GM19025 (cell line): ENCODE measurements around the gene CPEB4.
A peak's percentile ranks its signal among the peaks of the same experiment; 100 is the strongest.

Experiments used
- ATAC-seq: cut with Tn5 transposase; IDR thresholded peaks from one replicate; pipeline ENCODE4 v1.9.1; 2021; ENCODE audit warnings: mild to moderate bottlenecking, low read depth, moderate library complexity; ENCODE audit not compliant: unreplicated experiment

Gene CPEB4

DNA sequence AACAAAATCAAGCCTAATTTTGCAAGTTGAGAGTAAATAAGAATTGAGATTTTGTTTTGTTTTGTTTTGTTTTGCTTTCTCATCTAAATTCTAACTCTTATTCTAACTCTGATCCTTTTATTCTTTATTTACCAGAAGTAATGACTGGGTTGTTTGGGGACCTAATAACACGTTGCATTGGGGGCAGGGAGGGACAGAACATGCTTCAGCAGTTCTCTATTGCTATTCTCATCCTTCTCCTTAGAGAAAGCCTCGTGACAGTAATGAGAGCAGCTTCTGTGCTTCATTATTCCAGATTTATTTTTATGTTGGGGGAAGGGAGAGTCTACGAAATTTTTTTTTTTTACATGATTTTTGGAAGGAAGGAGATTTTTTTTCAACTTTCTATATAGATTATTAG is 21.1 kb downstream of the CPEB4 start:
- ATAC-seq: no peak

GRCh38 chr5:173910215-173910614 is 22.1 kb downstream of the CPEB4 start:
- no peak for ATAC-seq

- no peak for ATAC-seq
These were observed 23.5 kb downstream of the CPEB4 start for GRCh38 chr5:173911623-173912022.

GRCh38 chr5:173913686-173914321 is 25.7 kb downstream of the CPEB4 start:
- no peak for ATAC-seq

GRCh38 chr5:173915310-173916014 is 27.3 kb downstream of the CPEB4 start:
- no peak for ATAC-seq

DNA sequence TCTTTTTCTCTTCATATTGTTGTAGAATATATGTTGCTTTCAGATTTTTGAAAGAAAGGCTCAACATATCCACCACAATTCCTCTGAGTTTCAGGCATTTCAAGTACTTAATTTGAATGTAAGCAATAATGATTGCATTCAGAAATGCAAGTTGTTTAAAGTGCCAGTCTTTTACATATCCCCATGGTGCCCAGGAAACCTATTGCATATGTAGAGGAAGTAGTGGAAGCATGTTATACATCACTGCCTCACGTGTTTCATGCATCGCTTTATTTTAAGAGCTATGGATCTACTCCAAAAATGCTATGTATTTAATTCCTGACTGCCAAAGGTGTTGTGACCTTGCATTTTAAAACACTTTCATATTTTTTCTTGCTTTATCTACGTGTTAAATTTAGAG is 28.1 kb downstream of the CPEB4 start:
- ATAC-seq: no peak

GRCh38 chr5:173917788-173918786 is 29.9 kb downstream of the CPEB4 start:
- ATAC-seq: peak; percentile 93

DNA sequence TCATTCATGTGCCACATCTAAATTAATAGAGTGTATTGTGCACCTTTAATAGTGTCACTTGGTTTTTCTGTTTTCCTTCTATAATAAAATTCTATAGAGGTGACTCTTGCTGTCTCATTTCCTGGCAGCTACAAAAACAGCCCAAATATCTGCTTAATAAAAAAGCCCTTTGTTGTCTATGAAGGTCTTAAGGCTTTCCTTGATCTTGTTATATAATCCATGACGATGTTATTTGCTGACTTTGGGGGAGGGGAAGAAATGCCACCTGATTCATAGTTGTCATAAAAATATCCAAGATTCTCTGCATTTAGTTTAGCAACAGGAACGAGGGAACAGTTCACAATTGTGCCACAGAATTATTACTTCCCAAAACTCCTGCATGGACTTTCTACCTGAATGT is 31.3 kb downstream of the CPEB4 start:
- ATAC-seq: no peak

- no peak for ATAC-seq
These were observed 32.0 kb downstream of the CPEB4 start for GRCh38 chr5:173920024-173920753.

- ATAC-seq: no peak
These were observed 32.9 kb downstream of the CPEB4 start for GRCh38 chr5:173920866-173921555.

DNA sequence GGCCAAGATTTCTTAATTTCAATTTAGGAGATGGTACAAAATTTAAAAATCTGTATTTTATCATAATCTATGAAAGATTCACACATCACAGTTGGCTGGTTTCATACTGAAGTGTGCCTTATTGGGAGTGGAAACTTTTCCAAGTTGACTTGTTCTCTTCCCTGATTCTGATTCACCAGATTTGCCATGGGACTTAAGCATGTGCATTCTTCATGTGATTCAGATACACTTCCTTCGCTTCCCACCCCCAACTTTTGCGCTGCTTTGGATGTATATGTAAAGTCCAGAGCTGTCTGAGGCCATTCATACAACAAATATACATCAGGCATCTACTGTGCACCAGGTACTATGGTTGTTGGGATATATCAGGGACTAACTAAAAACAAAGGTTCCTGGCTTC is 34.4 kb downstream of the CPEB4 start:
- no peak for ATAC-seq

DNA sequence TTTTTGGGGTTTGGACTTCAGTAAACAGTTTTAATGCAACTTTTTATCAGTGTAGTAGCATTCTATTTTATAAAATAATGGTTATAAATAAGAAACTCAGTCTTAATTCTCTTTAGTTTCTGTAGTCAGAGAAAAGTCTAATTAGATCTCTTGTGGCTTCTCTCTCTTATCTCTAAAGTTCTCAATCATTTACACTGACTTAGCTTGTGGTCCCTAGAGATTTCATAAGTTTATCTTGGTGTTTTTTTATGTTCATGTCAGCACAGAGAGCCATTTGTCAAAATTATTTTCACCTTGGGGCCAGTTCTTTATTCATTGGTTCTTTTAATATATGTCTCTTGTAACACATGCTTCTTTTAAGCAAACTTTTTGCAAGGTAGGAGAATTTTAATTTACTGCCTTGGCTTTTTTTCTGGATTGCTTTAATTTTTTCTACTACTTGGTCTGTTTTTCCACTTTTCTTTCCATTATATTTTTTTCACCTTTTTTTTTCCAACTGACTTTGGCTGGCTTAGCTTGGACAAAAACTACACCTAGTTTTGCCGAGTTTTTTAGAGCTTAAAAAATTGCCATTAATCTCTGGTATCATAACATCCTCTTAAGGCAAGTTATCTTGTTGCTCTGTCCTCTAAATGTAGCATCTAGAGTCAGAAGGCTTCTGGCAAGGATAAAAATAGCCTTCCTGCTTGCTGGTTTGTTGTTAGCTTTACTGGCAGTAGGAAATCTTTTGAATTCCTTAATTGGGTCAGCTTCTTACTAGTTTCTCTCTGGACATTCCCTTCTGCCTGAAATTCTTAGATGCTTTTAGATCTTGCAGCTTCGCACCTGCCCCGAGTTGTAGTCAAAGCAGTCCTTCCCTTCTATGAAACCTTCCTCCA is 35.3 kb downstream of the CPEB4 start:
- no peak for ATAC-seq

DNA sequence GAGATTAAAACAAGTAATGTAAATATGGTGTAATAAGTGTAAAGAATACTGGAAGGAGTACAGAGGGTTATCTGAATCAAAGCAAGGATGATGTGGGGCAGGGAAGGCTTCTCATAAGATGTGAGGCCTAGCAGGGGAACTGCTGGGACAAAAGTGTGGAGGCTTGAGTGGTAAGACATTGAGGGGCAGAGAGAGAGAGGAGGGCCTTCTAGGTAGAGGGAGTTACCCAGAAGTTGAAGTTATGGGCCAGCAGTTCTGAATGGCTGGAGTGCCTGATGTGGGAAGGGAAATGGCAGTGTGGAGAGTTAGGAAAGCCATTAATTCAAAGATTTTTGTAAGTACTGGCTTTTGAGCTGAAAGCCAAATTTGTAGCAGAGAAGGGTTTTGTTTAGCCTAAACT is 36.8 kb downstream of the CPEB4 start:
- no peak for ATAC-seq

DNA sequence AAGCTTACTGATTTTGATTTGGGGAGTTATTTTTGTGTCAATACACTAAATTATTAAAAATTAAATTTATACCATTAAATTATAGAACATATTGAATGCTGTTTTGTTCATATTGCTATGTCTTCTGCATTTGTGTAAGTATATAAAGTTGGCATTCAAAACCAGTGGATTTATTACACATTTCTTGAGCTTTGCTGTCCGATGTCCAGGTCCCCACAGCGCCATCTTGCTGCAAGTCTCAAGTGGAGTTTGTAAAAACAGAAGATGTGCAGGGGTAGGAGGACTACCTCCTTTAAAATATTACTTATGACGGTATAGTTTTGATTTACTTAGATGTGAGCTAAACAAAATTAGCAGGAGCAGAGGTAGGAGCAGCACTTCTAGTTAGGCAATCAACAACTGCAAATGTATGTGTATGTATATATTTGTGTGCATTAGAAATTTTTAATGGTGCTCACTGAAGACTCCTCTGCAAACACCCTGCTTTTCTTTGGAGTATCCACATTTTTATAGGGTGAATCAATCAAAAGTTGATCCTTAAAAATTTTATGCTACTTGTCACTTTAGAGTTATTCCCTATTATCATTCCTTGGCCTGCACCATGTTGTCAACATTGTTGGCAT is 37.4 kb downstream of the CPEB4 start:
- no peak for ATAC-seq

DNA sequence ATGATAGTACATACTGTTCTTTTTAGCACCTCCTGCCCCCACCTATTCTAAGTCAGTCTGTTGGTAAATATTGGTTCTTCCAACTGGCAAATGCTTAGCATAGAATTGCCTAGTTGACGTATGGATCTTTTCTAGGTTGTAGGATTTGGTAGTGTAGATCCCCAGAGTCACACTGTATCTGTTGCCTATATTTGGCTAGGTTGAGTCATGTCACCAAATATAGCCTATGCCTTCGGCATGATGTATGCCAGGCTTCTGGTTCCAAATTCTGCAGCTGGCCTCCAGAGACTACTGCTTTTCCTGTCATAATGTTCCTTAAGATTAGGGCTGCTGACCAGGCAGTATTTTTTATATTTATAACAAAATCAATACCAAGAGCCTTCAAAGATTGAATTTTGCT is 38.2 kb downstream of the CPEB4 start:
- no peak for ATAC-seq

DNA sequence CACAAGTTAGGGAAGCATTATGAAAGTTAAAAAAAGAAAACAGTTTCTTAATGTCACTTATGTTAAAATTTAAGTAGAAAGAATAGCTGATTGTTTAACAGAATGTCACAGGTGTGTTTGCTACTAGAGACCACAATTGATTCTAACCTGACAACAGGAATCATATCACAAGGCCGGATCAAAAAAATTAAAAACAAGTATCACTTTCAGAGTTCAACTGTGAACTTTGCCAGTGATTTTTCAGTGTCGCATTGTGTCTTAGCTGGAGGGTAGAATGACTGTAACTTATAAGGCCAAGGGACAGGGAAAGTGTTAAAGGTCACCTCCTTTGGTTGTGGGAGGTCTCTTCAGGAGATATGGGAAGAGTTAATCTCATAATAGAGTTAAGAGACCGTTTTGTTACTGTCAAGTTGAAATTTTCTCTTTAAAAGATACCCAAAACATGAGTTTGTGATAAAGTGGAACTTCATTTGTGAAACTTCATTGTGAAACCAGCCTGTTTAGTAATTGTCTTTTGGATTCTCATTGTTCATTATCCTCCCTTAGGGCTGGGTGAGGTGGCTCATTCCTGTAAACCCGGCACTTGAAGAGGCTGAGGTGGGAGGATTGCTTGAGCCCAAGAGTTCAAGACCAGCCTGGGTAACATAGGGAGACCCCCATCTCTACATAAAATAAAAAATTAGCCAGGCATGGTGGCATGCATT is 40.9 kb downstream of the CPEB4 start:
- no peak for ATAC-seq

GRCh38 chr5:173932695-173933139 is 44.6 kb downstream of the CPEB4 start:
- ATAC-seq: no peak

DNA sequence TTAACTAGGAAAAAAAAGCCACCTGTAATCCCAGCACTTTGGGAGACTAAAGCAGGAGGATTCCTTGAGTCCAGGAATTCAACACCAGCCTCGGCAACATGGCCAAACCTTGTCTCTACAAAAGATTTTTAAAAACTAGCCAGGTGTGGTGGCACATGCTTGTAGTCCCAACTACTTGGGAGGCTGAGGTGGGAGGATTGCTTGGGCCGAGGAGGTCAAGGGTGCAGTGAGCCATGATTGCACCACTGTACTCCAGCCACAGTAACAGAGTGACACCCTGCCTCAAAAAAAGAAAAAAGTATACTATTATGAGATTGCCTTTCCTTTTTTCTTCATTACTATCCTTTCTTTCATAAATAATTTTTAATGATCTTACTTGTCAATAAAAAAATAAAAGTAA is 45.8 kb downstream of the CPEB4 start:
- no peak for ATAC-seq
